Measurements from ENCODE around the gene P4HA1.
"Not testable (repeated sequence)": the region's sequence is repeated elsewhere in the genome, so short reads cannot be mapped to it uniquely, and the experiment has no call there.

P4HA1 gene

GRCh38 chr10:73096449-73097304 is at the start of gene P4HA1:
Gene P4HA1, minus strand, starts transcription at chr10:73096866. Its CDS starts 21,983 bp downstream, at chr10:73074883.
- peak; percentile 95 for DNase-seq

GRCh38 chr10:73141603-73142002 is 44.9 kb upstream of the P4HA1 start:
- DNase-seq: no peak

- DNase-seq: no peak
These were observed 42.6 kb upstream of the P4HA1 start for GRCh38 chr10:73139251-73139650.

GRCh38 chr10:73136627-73137026 is 40.0 kb upstream of the P4HA1 start:
- DNase-seq: no peak

- DNase-seq: no peak
These were observed 38.1 kb upstream of the P4HA1 start for GRCh38 chr10:73134727-73135126.

GRCh38 chr10:73131913-73132686 is 35.4 kb upstream of the P4HA1 start:
- DNase-seq: no peak

- no peak for DNase-seq
These were observed 34.6 kb upstream of the P4HA1 start for GRCh38 chr10:73131301-73131700.

- no peak for DNase-seq
These were observed 29.7 kb upstream of the P4HA1 start for GRCh38 chr10:73126343-73126742.

GRCh38 chr10:73119952-73120351 is 23.3 kb upstream of the P4HA1 start:
- DNase-seq: no peak

- no peak for DNase-seq
These were observed 22.8 kb upstream of the P4HA1 start for GRCh38 chr10:73119457-73119856.

- no peak for DNase-seq
These were observed 21.5 kb upstream of the P4HA1 start for GRCh38 chr10:73117976-73118743.

- no peak for DNase-seq
These were observed 19.4 kb upstream of the P4HA1 start for GRCh38 chr10:73116017-73116416.

GRCh38 chr10:73113551-73113950 is 16.9 kb upstream of the P4HA1 start:
- no peak for DNase-seq

- not testable (repeated sequence) for DNase-seq
These were observed 15.4 kb upstream of the P4HA1 start for GRCh38 chr10:73112032-73112431.

- DNase-seq: peak; percentile 18
These were observed 13.7 kb upstream of the P4HA1 start, which contains the start of gene NUDT13 for GRCh38 chr10:73110345-73110849. Gene NUDT13, plus strand, starts transcription at chr10:73110455. Its CDS starts 3,911 bp downstream, at chr10:73114366.

- DNase-seq: not testable (repeated sequence)
These were observed 12.6 kb upstream of the P4HA1 start for GRCh38 chr10:73109248-73109652.

- DNase-seq: no peak
These were observed 9.6 kb upstream of the P4HA1 start for GRCh38 chr10:73106301-73106700.

GRCh38 chr10:73099141-73099540 is 2.5 kb upstream of the P4HA1 start:
- no peak for DNase-seq

- no peak for DNase-seq
These were observed 622 bp upstream of the P4HA1 start for GRCh38 chr10:73097305-73097670.

- DNase-seq: peak; percentile 49
These were observed 621 bp downstream of the P4HA1 start for GRCh38 chr10:73096041-73096448.

GRCh38 chr10:73095481-73096021 is 1.1 kb downstream of the P4HA1 start:
- peak; percentile 13 for DNase-seq

GRCh38 chr10:73094986-73095480 is 1.6 kb downstream of the P4HA1 start:
- no peak for DNase-seq

Measured in activated T-cell treated with anti-CD3 and anti-CD28 coated beads for 4 hours (primary cell).